Thoracic aorta (tissue), 2 donors: ENCODE results near the gene RMI1. TPM values are rescaled to one million over a fixed set of nuclear protein-coding genes. Genes with fewer than 3 reads are reported as not detected.
"Not testable (repeated sequence)": the region's sequence is repeated elsewhere in the genome, so short reads cannot be mapped to it uniquely, and the experiment has no call there.

ENCODE experiments used
- ATAC-seq: fragments of 150-250 bp; one replicate; pipeline ENCODE4 v1.8.0; 2017; ENCODE audit warnings: low read depth; ENCODE audit not compliant: insufficient number of reproducible peaks, low FRiP score
- DNase-seq: peaks from one replicate; pipeline ENCODE4 v3.0.0-alpha.2; 2020; ENCODE audit warnings: low spot score
- H3K27ac ChIP-seq, 2 donors: fragments of 200-600 bp; sonication (generic); 1 replicate in 1 of 2; 2 replicates in 1 of 2; pipeline ENCODE4 v1.5.1; 2016; ENCODE audit warnings: mild to moderate bottlenecking in 2 of 2, moderate library complexity in 2 of 2
- H3K27me3 ChIP-seq: fragments of 200-600 bp; sonication (generic); replicated peaks from 2 replicates; pipeline ENCODE4 v1.6.0; 2016; ENCODE audit warnings: mild to moderate bottlenecking; ENCODE audit not compliant: insufficient read depth
- H3K36me3 ChIP-seq: fragments of 200-600 bp; sonication (generic); one replicate; pipeline ENCODE4 v1.5.1; 2016
- H3K4me1 ChIP-seq, 2 donors: fragments of 200-600 bp; sonication (generic); 1 replicate in 1 of 2; 2 replicates in 1 of 2; pipeline versions ENCODE4 v1.5.1 to v1.6.0; 2016; ENCODE audit warnings: low read depth in 2 of 2, mild to moderate bottlenecking in 1 of 2; ENCODE audit not compliant: control insufficient read depth in 1 of 2
- H3K4me3 ChIP-seq: fragments of 200-600 bp; sonication (generic); 2 replicates; pipeline ENCODE4 v1.5.1; 2016; ENCODE audit warnings: mild to moderate bottlenecking
- H3K9me3 ChIP-seq: fragments of 200-600 bp; sonication (generic); 2 replicates; pipeline ENCODE4 v1.5.1; 2016
- CTCF ChIP-seq: fragments of 200-600 bp; sonication (generic); IDR thresholded peaks from one replicate; pipeline ENCODE4 v1.5.1; 2019; ENCODE audit warnings: antibody characterized with exemption
- total RNA-seq, 2 donors: library from RNA; depleted of rRNA; stranded (reverse); fragments of >200 nt; gene quantifications; one replicate each; pipeline versions ENCODE4 v1.1.0 to v1.2.3, GENCODE V29; 2016

RMI1 gene
- total RNA-seq, 2 donors from 2014 or later = 0.95 to 1.6 TPM

- DNase-seq (no peak), ATAC-seq (no peak)
- H3K36me3 ChIP-seq = peaks cover 7% of the 10 kb centered on the region
- no peak for TF ChIP-seq CTCF
- H3K4me3 ChIP-seq = no peak overlapping the region
- peaks cover 0 to 3% of the 10 kb centered on the region in 2 donors for H3K4me1 ChIP-seq
- H3K9me3 ChIP-seq = no peaks in the 10 kb centered on the region
- no peaks in the 10 kb centered on the region for H3K27me3 ChIP-seq
- no peak overlapping the region for H3K27ac ChIP-seq
Observed at GRCh38 chr9:83934569-83935275, 45.9 kb upstream of the RMI1 start.

- Histone ChIP-seq H3K27ac (no peak overlapping the region), H3K27me3 (no peaks in the 10 kb centered on the region), H3K36me3 (peaks cover 7% of the 10 kb centered on the region), H3K9me3 (no peaks in the 10 kb centered on the region), H3K4me3 (no peak overlapping the region), H3K4me1 (peaks cover 0 to 3% of the 10 kb centered on the region in 2 donors)
- no peak for TF ChIP-seq CTCF
- ATAC-seq (no peak), DNase-seq (no peak)
Observed at GRCh38 chr9:83935276-83935935, 45.2 kb upstream of the RMI1 start.

- peaks cover 15% of the 10 kb centered on the region for H3K36me3 ChIP-seq
- DNase-seq = no peak
- H3K4me3 ChIP-seq = no peak overlapping the region
- no peaks in the 10 kb centered on the region for H3K27me3 ChIP-seq
- TF ChIP-seq CTCF = no peak
- no peak overlapping the region for H3K27ac ChIP-seq
- H3K9me3 ChIP-seq = no peaks in the 10 kb centered on the region
- no peak for ATAC-seq
- H3K4me1 ChIP-seq = peaks cover 0 to 3% of the 10 kb centered on the region in 2 donors
Observed at GRCh38 chr9:83936523-83936922, 44.1 kb upstream of the RMI1 start.

GRCh38 chr9:83937861-83938455, 42.6 kb upstream of the RMI1 start:
- Histone ChIP-seq H3K4me3 (no peak overlapping the region), H3K36me3 (peaks cover 25% of the 10 kb centered on the region), H3K4me1 (peaks cover 0 to 3% of the 10 kb centered on the region in 2 donors), H3K9me3 (no peaks in the 10 kb centered on the region), H3K27ac (no peak overlapping the region), H3K27me3 (no peaks in the 10 kb centered on the region)
- DNase-seq = no peak
- peak; percentile 32 for ATAC-seq
- peak; percentile 66 for TF ChIP-seq CTCF

GRCh38 chr9:83940590-83941303, 39.9 kb upstream of the RMI1 start:
- ATAC-seq (no peak), DNase-seq (no peak)
- H3K9me3 ChIP-seq = no peaks in the 10 kb centered on the region
- H3K36me3 ChIP-seq = peaks cover 28% of the 10 kb centered on the region
- no peak overlapping the region for H3K27ac ChIP-seq
- no peaks in the 10 kb centered on the region for H3K27me3 ChIP-seq
- H3K4me1 ChIP-seq = no peaks in the 10 kb centered on the region
- no peak for TF ChIP-seq CTCF
- no peak overlapping the region for H3K4me3 ChIP-seq

- ATAC-seq, H3K4me3 ChIP-seq, H3K27me3 ChIP-seq, DNase-seq, H3K27ac ChIP-seq, H3K36me3 ChIP-seq, H3K9me3 ChIP-seq, H3K4me1 ChIP-seq: not testable (repeated sequence)
Observed at GRCh38 chr9:83948096-83948495, 32.5 kb upstream of the RMI1 start.
